Middle frontal gyrus (tissue), 1 donor: ENCODE results near the gene EFHD1.

Source experiments
- DNase-seq: peaks from one replicate; pipeline ENCODE4 v3.0.0-alpha.2; 2015; ENCODE audit warnings: low spot score; ENCODE audit errors: extremely low spot score

Gene EFHD1

GRCh38 chr2:232633413-232634205 is at the start of gene EFHD1:
EFHD1 (plus strand) TSS chr2:232633604; CDS start chr2:232633705, 101 bp downstream.
- peak; percentile 46 for DNase-seq

GRCh38 chr2:232584238-232584637 is 49.2 kb upstream of the EFHD1 start:
- DNase-seq: no peak

- DNase-seq: no peak
Measured at GRCh38 chr2:232586943-232587505, 46.4 kb upstream of the EFHD1 start.

- no peak for DNase-seq
Measured at GRCh38 chr2:232587512-232587911, 45.9 kb upstream of the EFHD1 start.

- DNase-seq: no peak
Measured at GRCh38 chr2:232588031-232588430, 45.4 kb upstream of the EFHD1 start.

- peak; percentile 61 for DNase-seq
Measured at GRCh38 chr2:232588680-232589585, 44.5 kb upstream of the EFHD1 start.

- no peak for DNase-seq
Measured at GRCh38 chr2:232592772-232593395, 40.5 kb upstream of the EFHD1 start.

- DNase-seq: no peak
Measured at GRCh38 chr2:232593982-232594381, 39.4 kb upstream of the EFHD1 start.

GRCh38 chr2:232597362-232598079 is 35.9 kb upstream of the EFHD1 start:
- no peak for DNase-seq

GRCh38 chr2:232598293-232598692 is 35.1 kb upstream of the EFHD1 start:
- no peak for DNase-seq

- no peak for DNase-seq
Measured at GRCh38 chr2:232600053-232600773, 33.2 kb upstream of the EFHD1 start.

GRCh38 chr2:232603283-232603682 is 30.1 kb upstream of the EFHD1 start:
- no peak for DNase-seq

GRCh38 chr2:232604535-232604934 is 28.9 kb upstream of the EFHD1 start:
- no peak for DNase-seq

GRCh38 chr2:232607011-232607410 is 26.4 kb upstream of the EFHD1 start:
- DNase-seq: no peak

GRCh38 chr2:232609607-232610006 is 23.8 kb upstream of the EFHD1 start:
- no peak for DNase-seq

GRCh38 chr2:232610081-232610480 is 23.3 kb upstream of the EFHD1 start:
- DNase-seq: no peak

- DNase-seq: no peak
Measured at GRCh38 chr2:232611061-232611460, 22.3 kb upstream of the EFHD1 start.

- DNase-seq: no peak
Measured at GRCh38 chr2:232611559-232612218, 21.7 kb upstream of the EFHD1 start.

- DNase-seq: no peak
Measured at GRCh38 chr2:232613538-232614134, 19.8 kb upstream of the EFHD1 start.
